SK-N-SH (cell line): ENCODE measurements around the gene SEPTIN7.

Source experiments
- ELF1 ChIP-seq: IDR thresholded peaks from 2 replicates; pipeline ENCODE4 v1.4.0; 2012
- EZH2phosphoT487 ChIP-seq: fragments of 200-600 bp; sonication (generic); IDR thresholded peaks from 2 replicates; pipeline ENCODE4 v1.6.1; 2017; ENCODE audit warnings: low read depth, mixed run types, mild to moderate bottlenecking, antibody characterized with exemption, moderate library complexity, borderline replicate concordance
- NRF1 ChIP-seq: IDR thresholded peaks from 2 replicates; pipeline ENCODE4 v1.6.1; 2012; ENCODE audit warnings: low read depth, mild to moderate bottlenecking, low read length
- PBX3 ChIP-seq: IDR thresholded peaks from 2 replicates; pipeline ENCODE4; 2012
- RCOR1 ChIP-seq: fragments of 150-350 bp; IDR thresholded peaks from 2 replicates; pipeline ENCODE4 v1.6.1; 2017; ENCODE audit warnings: antibody characterized with exemption, low read length
- TAF1 ChIP-seq: IDR thresholded peaks from 2 replicates; pipeline ENCODE4 v1.6.1; 2012; ENCODE audit warnings: low read depth, mild to moderate bottlenecking, low read length, moderate library complexity, borderline replicate concordance
- TF ChIP-seq, protein P1 (sequence below): fragments of 200-600 bp; sonication (generic); IDR thresholded peaks from 2 replicates; pipeline ENCODE4 v1.6.1; 2017; ENCODE audit warnings: antibody characterized with exemption, mild to moderate bottlenecking, moderate library complexity
- TF ChIP-seq, protein P2 (sequence below): IDR thresholded peaks from 2 replicates; pipeline ENCODE4 v1.4.0; 2012; ENCODE audit warnings: low read depth

DNA sequence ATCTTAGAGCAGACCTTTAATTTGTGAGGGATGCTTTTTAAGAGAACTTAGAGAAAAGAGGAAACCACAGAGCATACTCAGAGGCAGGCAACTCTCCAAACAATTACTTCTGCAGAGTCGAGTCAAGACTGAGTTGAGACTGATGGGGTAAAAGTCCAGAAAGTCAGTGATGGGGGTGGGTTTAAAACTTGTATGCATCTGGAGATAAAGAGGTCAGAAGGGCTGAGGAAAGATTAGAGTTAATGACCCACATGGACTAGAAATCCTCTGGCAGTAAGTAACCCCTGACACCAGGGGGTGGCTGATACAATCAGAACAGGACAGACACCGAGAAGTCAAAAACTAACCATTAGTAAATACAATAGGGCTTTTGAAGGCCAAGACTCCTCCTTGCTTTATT is 42.4 kb upstream of the SEPTIN7 start:
- TF ChIP-seq, protein P1, sequence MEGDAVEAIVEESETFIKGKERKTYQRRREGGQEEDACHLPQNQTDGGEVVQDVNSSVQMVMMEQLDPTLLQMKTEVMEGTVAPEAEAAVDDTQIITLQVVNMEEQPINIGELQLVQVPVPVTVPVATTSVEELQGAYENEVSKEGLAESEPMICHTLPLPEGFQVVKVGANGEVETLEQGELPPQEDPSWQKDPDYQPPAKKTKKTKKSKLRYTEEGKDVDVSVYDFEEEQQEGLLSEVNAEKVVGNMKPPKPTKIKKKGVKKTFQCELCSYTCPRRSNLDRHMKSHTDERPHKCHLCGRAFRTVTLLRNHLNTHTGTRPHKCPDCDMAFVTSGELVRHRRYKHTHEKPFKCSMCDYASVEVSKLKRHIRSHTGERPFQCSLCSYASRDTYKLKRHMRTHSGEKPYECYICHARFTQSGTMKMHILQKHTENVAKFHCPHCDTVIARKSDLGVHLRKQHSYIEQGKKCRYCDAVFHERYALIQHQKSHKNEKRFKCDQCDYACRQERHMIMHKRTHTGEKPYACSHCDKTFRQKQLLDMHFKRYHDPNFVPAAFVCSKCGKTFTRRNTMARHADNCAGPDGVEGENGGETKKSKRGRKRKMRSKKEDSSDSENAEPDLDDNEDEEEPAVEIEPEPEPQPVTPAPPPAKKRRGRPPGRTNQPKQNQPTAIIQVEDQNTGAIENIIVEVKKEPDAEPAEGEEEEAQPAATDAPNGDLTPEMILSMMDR, result peak; percentile 34; the same call in 1 of the 2 replicates
- TF ChIP-seq NRF1 (no peak), TAF1 (no peak), ELF1 (no peak), RCOR1 (peak; percentile 58; the same call in 1 of the 2 replicates), PBX3 (no peak), EZH2phosphoT487 (no peak)
- TF ChIP-seq, protein P2, sequence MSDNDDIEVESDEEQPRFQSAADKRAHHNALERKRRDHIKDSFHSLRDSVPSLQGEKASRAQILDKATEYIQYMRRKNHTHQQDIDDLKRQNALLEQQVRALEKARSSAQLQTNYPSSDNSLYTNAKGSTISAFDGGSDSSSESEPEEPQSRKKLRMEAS, result no peak
